Measurements from ENCODE around the gene NAV1. TPM values are rescaled to one million over a fixed set of nuclear protein-coding genes. Genes with fewer than 3 reads are reported as not detected.

Gene NAV1
- total and polyA plus RNA-seq, 9 of the 15 experiments (the other 6 are each of a cell fraction or from before 2014, with no cell fraction given): 0.91 to 16.8 (median 3.2) TPM

- TF ChIP-seq CEBPB (tag; IDR thresholded peaks at IDR 0.05) (no peak), ZNF77 (CRISPR knock-in tag; IDR thresholded peaks at IDR 0.05) (no peak), PHTF2 (CRISPR knock-in tag; IDR thresholded peaks at IDR 0.05) (no peak), ZBTB26 (CRISPR knock-in tag; IDR thresholded peaks at IDR 0.05) (no peak), MYC (IDR thresholded peaks at IDR 0.05; ENCODE audit: low read depth, low read length) (peak; percentile 59), MYC (CRISPR knock-in tag; IDR thresholded peaks at IDR 0.05; ENCODE audit: borderline replicate concordance, low read depth) (no peak), RBFOX2 (IDR thresholded peaks at IDR 0.05; ENCODE audit: low read depth, low read length) (peak; percentile 92), NEUROD1 (IDR thresholded peaks at IDR 0.05; ENCODE audit: borderline replicate concordance, low read depth, low read length, partially characterized antibody) (no peak), ADNP (tag; IDR thresholded peaks at IDR 0.05) (no peak), POLR2A (conservative IDR thresholded peaks at IDR 0.05) (peak; percentile 63), GTF2A2 (tag; IDR thresholded peaks at IDR 0.05) (peak; percentile 56; the same call in 1 of the 2 replicates), PHF21A (IDR thresholded peaks at IDR 0.05; ENCODE audit: borderline replicate concordance, low read depth) (no peak), ELF1 (tag; IDR thresholded peaks at IDR 0.05) (peak; percentile 66), OTX1 (CRISPR knock-in tag; IDR thresholded peaks at IDR 0.05) (no peak), ZBTB40 (IDR thresholded peaks at IDR 0.05) (peak; percentile 52), ZBTB40 (CRISPR knock-in tag; IDR thresholded peaks at IDR 0.05) (no peak)
- TF ChIP-seq, protein P1, sequence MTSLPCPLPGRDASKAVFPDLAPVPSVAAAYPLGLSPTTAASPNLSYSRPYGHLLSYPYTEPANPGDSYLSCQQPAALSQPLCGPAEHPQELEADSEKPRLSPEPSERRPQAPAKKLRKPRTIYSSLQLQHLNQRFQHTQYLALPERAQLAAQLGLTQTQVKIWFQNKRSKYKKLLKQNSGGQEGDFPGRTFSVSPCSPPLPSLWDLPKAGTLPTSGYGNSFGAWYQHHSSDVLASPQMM (CRISPR knock-in tag; IDR thresholded peaks at IDR 0.05): no peak
- TF ChIP-seq, protein P2, sequence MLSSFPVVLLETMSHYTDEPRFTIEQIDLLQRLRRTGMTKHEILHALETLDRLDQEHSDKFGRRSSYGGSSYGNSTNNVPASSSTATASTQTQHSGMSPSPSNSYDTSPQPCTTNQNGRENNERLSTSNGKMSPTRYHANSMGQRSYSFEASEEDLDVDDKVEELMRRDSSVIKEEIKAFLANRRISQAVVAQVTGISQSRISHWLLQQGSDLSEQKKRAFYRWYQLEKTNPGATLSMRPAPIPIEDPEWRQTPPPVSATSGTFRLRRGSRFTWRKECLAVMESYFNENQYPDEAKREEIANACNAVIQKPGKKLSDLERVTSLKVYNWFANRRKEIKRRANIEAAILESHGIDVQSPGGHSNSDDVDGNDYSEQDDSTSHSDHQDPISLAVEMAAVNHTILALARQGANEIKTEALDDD (IDR thresholded peaks at IDR 0.05): no peak
Observed at GRCh38 chr1:201506557-201507359, 32.2 kb upstream of the NAV1 start, which contains the start of gene CSRP1 (continued).

Measured in K562 (cell line).